ENCODE data around the gene IQCE. TPM values are rescaled to one million over a fixed set of nuclear protein-coding genes. Genes with fewer than 3 reads are reported as not detected.
"Not testable (repeated sequence)": the region's sequence is repeated elsewhere in the genome, so short reads cannot be mapped to it uniquely, and the experiment has no call there.

The IQCE gene
- total RNA-seq, 4 donors from 2014 or later = 6.6 to 14.3 (median 12.8) TPM

DNA sequence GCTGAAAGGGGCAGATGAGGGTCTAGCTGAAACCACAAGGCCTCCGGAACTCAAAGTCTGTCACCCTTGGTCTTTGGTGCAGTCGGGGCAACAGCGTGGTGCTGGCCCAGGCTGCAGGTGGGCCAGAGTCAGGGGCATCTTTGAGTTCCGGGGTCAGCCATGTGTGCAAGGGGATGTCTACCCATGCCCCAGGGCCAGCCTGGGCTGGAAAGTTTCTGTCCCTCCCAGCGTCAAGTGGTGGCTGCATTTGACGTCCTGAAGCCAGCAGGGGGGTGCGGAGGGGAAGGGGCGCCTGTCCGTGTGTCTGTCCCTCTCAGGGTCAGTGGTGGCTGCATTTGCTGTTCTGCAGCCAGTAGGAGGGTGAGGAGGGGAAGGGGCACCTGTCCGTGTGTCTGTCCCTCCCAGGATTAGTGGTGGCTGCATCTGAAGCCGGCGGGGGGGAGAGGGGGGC is 4.1 kb upstream of the IQCE start:
- TF ChIP-seq, protein P1, sequence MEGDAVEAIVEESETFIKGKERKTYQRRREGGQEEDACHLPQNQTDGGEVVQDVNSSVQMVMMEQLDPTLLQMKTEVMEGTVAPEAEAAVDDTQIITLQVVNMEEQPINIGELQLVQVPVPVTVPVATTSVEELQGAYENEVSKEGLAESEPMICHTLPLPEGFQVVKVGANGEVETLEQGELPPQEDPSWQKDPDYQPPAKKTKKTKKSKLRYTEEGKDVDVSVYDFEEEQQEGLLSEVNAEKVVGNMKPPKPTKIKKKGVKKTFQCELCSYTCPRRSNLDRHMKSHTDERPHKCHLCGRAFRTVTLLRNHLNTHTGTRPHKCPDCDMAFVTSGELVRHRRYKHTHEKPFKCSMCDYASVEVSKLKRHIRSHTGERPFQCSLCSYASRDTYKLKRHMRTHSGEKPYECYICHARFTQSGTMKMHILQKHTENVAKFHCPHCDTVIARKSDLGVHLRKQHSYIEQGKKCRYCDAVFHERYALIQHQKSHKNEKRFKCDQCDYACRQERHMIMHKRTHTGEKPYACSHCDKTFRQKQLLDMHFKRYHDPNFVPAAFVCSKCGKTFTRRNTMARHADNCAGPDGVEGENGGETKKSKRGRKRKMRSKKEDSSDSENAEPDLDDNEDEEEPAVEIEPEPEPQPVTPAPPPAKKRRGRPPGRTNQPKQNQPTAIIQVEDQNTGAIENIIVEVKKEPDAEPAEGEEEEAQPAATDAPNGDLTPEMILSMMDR (IDR thresholded peaks at IDR 0.05) = no peak
- ATAC-seq (ENCODE audit: low FRiP score) (no peak), DNase-seq (ENCODE audit: low spot score) (no peak)

DNA sequence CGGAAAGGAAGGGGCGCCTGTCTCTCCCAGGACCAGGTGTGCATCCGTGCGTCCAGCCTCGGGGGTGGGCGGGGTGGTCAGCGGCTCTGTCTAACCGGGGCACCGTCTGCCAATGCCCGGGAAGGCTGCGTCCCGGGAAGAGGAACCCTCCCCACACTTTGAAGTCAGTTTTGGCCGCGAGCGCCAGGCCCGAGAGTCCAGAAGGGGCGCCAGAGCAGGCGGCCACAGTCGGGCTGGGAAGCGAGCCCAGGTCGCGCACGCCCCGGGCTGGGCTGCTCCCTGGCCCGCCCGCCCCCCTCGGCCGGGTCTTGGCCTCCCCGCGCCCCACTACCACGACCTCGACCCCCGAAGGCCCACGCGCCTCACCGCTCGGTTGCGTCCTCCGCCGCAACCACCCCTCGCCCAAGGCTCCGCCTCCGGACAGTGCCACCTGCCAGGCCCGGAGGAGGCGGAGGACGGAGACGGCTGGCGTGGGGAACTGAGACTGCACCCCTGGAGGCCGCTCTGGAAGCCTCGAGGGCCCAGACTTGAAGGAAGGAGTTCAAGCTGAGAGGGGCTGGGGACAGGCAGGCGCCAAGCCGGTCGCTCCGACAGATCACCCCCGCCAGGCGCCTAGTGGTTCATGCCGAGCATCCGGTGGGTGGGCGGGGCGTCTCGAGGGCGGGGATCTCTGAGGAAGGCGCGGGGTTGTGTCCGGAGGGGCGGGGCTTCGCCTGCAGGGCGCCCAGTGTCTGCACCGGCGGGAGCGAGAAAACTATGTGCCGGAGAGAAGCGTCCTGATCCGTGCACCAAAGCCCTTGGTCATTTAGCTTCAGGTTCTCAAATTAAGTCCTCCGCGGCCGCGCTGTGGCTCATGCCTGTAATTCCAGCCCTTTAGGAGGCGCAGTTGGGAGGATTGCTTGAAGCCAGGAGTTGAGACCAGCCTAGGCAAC is 3.4 kb upstream of the IQCE start, which contains the start of gene BRAT1:
BRAT1 (minus strand) TSS at position 404 of the 932 bp plus-strand sequence. CDS start 1,093 bp downstream, outside the sequence.
- peak; percentile 96 for ATAC-seq (ENCODE audit: low FRiP score)
- TF ChIP-seq, protein P1 (IDR thresholded peaks at IDR 0.05) = no peak
- peak; percentile 95 for DNase-seq (ENCODE audit: low spot score)

DNA sequence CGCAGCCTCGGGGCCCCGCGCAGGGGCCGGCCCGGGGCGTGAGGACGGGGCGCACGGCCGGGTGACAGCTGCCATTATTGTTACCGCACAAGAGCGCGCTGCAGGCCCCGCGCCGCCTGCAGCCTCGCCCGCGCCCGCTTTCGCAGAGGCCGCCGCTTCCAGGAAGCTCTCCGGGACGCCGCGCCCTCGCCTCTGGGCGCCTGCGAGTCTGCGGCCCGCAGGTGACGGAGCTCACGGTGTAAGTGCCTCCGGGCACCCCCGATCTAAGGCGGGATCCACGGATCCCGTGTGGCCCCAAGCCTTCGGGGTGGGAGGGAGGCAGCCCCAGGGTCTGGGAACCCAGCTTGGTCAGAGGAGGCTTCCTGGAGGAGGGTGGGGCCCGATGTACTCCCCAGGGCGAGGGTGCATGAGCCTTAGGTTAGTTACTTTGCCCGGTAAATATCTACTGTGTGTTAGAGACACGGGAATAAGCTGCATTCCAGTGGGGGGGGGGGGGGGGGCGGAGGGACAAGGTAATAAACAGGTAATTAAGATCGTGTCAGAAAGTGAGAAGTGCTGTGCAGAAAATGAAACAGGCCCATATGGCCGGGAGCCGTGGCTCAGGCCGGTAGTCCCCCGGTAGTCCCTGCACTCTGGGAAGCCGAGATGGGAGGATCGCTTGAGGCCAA is 638 bp downstream of the IQCE start:
- DNase-seq (ENCODE audit: low spot score) (no peak), ATAC-seq (ENCODE audit: low FRiP score) (no peak)

DNA sequence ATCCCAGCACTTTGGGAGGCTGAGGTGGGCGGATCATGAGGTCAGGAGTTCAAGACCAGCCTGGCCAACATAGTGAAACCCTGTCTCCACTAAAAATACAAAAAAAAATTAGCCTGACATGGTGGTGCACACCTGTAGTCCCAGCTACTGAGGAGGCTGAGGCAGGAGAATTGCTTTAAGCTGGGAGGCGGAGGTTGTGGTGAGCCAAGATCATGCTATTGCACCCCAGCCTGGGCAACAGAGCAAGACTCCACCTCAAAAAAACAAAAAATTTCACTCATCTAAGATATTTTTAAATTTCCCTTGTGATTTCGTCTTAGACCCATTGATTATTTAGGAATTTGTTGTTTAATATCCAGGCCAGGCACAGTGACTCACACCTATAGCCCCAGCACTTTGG is 5.2 kb downstream of the IQCE start:
- not testable (repeated sequence) for DNase-seq (ENCODE audit: low spot score); ATAC-seq (ENCODE audit: low FRiP score)

More for the DNA sequence above, 638 bp downstream of the IQCE start:
- TF ChIP-seq, protein P1 (IDR thresholded peaks at IDR 0.05) = no peak

DNA sequence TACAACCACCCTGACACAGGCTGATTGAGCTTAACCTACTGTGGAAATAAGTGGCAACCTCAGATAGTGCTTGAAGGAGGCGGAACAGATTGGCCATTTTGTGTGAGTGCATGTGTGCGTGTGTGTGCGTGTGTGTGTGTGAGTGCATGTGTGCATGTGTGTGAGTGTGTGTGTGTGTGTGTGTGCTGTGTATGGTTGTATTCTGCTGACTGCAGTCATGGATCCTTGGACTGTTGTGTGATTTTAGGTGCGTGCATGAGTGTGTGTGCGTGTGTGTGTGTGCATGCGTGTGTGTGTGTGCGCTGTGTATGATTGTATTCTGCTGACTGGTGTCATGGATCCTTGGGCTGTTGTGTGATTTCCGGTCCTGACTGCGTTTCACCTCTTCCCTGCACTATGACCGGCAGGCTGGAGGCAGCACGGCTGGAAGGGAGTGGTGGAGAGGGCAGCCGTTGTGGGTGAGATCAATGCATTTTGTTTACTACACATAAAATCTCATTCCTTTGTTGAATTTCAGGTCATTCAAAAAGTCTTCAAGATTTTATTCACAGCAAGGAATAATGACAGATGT is 6.3 kb downstream of the IQCE start:
- ATAC-seq (ENCODE audit: low FRiP score) (no peak), DNase-seq (ENCODE audit: low spot score) (no peak)
- TF ChIP-seq, protein P1 (IDR thresholded peaks at IDR 0.05) = no peak

DNA sequence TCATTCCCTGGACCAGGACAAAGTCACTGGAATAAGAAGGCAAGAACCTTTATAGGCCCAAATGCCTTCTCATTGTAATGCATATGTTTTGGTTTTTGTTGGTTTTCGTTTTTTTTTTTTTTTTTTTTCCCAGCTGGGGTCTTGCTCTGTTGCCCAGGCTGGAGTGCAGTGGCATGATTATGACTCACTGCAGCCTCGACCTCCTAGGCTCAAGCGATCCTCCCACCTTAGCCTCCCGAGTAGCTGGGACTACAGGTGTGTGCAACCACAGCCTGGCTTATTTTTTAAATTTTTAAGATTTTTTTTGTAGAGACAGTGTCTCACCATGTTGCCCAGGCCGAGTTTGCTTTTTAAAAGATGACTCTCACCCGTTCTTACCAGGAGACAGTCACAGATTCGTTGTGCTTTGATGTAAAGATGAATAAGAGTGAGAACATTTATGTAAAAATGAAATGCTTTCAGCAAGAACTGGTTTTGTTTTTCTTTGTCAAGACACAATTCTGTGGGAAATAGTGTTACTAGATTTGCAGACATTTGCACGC is 7.6 kb downstream of the IQCE start:
- TF ChIP-seq, protein P1 (IDR thresholded peaks at IDR 0.05) = no peak
- ATAC-seq (ENCODE audit: low FRiP score) (no peak), DNase-seq (ENCODE audit: low spot score) (no peak)

All from omental fat pad (tissue), 4 donors.